Vagina (tissue), 2 donors: ENCODE data around the gene SFXN4. TPM values are rescaled to one million over a fixed set of nuclear protein-coding genes. Genes with fewer than 3 reads are reported as not detected.

Source experiments
- DNase-seq, 2 donors: peaks; one replicate each; pipeline ENCODE4 v3.0.0-alpha.2; 2017; ENCODE audit errors: extremely low spot score in 2 of 2
- H3K27ac ChIP-seq: fragments of 200-600 bp; sonication (generic); one replicate; pipeline ENCODE4 v1.5.1; 2019
- H3K27me3 ChIP-seq: fragments of 200-600 bp; sonication (generic); one replicate; pipeline ENCODE4 v1.5.1; 2019
- H3K36me3 ChIP-seq, 2 donors: fragments of 200-600 bp; sonication (generic); one replicate each; pipeline ENCODE4 v1.5.1; 2017 to 2019
- H3K4me1 ChIP-seq: fragments of 200-600 bp; sonication (generic); one replicate; pipeline ENCODE4 v1.5.1; 2019
- H3K4me3 ChIP-seq, 2 donors: fragments of 200-600 bp; sonication (generic); 1 replicate in 1 of 2; 2 replicates in 1 of 2; pipeline ENCODE4 v1.5.1; 2016 to 2019
- H3K9me3 ChIP-seq: fragments of 200-600 bp; sonication (generic); one replicate; pipeline ENCODE4 v1.5.1; 2019
- POLR2A ChIP-seq, 2 donors: fragments of 450-650 bp; IDR thresholded peaks; one replicate each; pipeline ENCODE4 v1.6.1; 2017; ENCODE audit warnings: antibody characterized with exemption in 2 of 2, mild to moderate bottlenecking in 2 of 2, moderate library complexity in 2 of 2
- POLR2AphosphoS5 ChIP-seq, 2 donors: sonication (generic); formaldehyde crosslinking; IDR thresholded peaks; one replicate each; pipeline ENCODE4 v1.9.0; 2017; ENCODE audit warnings: antibody characterized with exemption in 2 of 2, mild to moderate bottlenecking in 2 of 2, low read depth in 1 of 2; ENCODE audit not compliant: insufficient read depth in 1 of 2
- intact Hi-C: fragments of 100-400 bp; cut with DNase I; formaldehyde crosslinking; loops from one replicate; pipeline ENCODE4 v1.15.1; 2023
- total RNA-seq: library from RNA; depleted of rRNA; stranded (reverse); fragments of >200 nt; gene quantifications from one replicate; pipeline ENCODE4 v1.2.3, GENCODE V29; 2016
- TF ChIP-seq, protein P1 (sequence below), 3 experiments: fragments of 450-650 bp in 2 of 3; fragments of 200-600 bp in 1 of 3; sonication (generic) in 1 of 3; IDR thresholded peaks; one replicate each; pipeline ENCODE4 v1.5.1; 2017 to 2019; ENCODE audit warnings: antibody characterized with exemption in 3 of 3, mild to moderate bottlenecking in 2 of 3, moderate library complexity in 2 of 3

SFXN4 gene, protein sequence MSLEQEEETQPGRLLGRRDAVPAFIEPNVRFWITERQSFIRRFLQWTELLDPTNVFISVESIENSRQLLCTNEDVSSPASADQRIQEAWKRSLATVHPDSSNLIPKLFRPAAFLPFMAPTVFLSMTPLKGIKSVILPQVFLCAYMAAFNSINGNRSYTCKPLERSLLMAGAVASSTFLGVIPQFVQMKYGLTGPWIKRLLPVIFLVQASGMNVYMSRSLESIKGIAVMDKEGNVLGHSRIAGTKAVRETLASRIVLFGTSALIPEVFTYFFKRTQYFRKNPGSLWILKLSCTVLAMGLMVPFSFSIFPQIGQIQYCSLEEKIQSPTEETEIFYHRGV
- total RNA-seq, result 12.3 TPM

GRCh38 chr10:119165171-119166117, at the start of gene SFXN4:
Gene SFXN4, minus strand, starts transcription at chr10:119165714. Its CDS starts 67 bp downstream, at chr10:119165647.
- no peak for DNase-seq
- Histone ChIP-seq H3K4me1 (peaks cover 18% of the 10 kb centered on the region), H3K9me3 (no peaks in the 10 kb centered on the region), H3K4me3 (peak within 1 kb of the TSS; percentile 75 to 78), H3K27me3 (no peaks in the 10 kb centered on the region), H3K27ac (peak within 1 kb of the TSS; percentile 86), H3K36me3 (peaks cover 0 to 20% of the 10 kb centered on the region in 2 donors)
- TF ChIP-seq POLR2A (IDR thresholded peaks at IDR 0.05) (peak in 1 of 2 donors; percentile 70), POLR2AphosphoS5 (IDR thresholded peaks at IDR 0.05; ENCODE audit: insufficient read depth in 1 of 2, low read depth in 1 of 2) (peak in 1 of 2 donors; percentile 83)
- TF ChIP-seq, protein P1, sequence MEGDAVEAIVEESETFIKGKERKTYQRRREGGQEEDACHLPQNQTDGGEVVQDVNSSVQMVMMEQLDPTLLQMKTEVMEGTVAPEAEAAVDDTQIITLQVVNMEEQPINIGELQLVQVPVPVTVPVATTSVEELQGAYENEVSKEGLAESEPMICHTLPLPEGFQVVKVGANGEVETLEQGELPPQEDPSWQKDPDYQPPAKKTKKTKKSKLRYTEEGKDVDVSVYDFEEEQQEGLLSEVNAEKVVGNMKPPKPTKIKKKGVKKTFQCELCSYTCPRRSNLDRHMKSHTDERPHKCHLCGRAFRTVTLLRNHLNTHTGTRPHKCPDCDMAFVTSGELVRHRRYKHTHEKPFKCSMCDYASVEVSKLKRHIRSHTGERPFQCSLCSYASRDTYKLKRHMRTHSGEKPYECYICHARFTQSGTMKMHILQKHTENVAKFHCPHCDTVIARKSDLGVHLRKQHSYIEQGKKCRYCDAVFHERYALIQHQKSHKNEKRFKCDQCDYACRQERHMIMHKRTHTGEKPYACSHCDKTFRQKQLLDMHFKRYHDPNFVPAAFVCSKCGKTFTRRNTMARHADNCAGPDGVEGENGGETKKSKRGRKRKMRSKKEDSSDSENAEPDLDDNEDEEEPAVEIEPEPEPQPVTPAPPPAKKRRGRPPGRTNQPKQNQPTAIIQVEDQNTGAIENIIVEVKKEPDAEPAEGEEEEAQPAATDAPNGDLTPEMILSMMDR (IDR thresholded peaks at IDR 0.05), result no peak
- intact Hi-C loops, result no loop called here

DNA sequence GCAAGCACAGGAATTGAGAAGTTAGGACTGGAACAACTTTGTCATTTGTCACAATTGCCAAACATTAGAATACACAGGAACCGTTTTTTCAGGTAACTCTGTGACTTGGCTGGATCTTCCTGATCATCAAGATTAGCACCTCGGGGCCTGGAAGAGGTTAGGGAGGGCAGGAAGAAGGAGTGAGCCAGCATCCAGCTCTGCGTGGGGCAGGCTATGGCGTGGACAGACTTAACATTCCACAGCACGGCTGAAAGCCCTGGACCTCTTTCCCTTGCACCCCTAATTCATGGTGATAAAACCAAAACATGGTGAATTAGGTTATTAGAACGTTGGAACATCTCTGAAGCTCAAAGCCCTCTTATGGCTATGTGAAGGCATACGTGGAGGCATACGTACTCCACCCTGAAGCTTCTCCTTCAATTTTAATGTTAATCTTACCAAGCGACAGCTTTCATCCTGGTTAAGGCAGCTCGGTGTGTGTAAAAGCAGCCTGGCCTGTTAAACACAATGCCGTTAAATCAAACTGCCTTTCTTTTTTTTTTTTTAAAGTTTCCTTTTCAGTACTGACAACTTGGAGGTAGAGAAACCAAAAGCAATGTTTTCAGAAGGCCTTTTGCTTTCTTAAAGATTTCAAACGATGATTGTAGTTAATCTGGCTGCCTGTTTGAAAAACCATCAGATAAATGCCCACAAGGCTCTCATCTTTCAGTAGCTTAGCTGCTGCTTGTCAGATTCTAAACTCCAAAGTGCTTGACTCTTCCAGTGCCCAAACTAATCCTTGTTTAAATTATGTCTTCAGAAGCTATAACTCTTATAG, 46.3 kb upstream of the SFXN4 start:
- Histone ChIP-seq H3K4me3 (peak overlapping the region in 1 of 2 donors; percentile 21), H3K27ac (peak overlapping the region; percentile 96), H3K36me3 (no peaks in the 10 kb centered on the region), H3K9me3 (no peaks in the 10 kb centered on the region), H3K4me1 (peaks cover 58% of the 10 kb centered on the region), H3K27me3 (no peaks in the 10 kb centered on the region)
- intact Hi-C loops, result no loop called here
- TF ChIP-seq, protein P1 (IDR thresholded peaks at IDR 0.05), result no peak
- TF ChIP-seq POLR2A (IDR thresholded peaks at IDR 0.05) (no peak), POLR2AphosphoS5 (IDR thresholded peaks at IDR 0.05; ENCODE audit: insufficient read depth in 1 of 2, low read depth in 1 of 2) (no peak)
- DNase-seq, result no peak

DNA sequence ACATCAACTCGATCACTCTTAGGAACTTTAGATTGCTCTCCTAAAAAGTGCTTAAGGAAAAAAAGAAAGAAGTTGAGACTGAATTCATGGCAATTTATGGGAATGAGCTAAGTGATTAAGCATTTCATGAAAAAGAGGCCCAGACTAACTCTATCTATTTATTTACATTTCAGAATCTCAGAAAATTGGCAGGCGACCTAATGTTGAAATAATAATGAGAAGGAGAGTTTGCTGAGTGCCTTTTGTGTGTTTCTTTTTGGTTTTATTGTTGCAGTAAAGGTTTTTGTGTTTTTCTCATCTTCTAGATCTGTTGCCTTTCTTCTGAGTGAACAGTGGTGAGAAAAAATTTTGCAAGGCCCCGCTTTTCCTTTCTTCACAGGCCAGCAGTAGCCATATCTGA, 45.7 kb upstream of the SFXN4 start:
- Histone ChIP-seq H3K4me1 (peaks cover 63% of the 10 kb centered on the region), H3K4me3 (peak overlapping the region in 1 of 2 donors; percentile 21), H3K27me3 (no peaks in the 10 kb centered on the region), H3K27ac (peak overlapping the region; percentile 96), H3K36me3 (no peaks in the 10 kb centered on the region), H3K9me3 (no peaks in the 10 kb centered on the region)
- intact Hi-C loops, result no loop called here
- DNase-seq, result no peak
- TF ChIP-seq, protein P1 (IDR thresholded peaks at IDR 0.05), result no peak
- TF ChIP-seq POLR2AphosphoS5 (IDR thresholded peaks at IDR 0.05; ENCODE audit: insufficient read depth in 1 of 2, low read depth in 1 of 2) (no peak), POLR2A (IDR thresholded peaks at IDR 0.05) (no peak)

- no peak overlapping the region for H3K4me3 ChIP-seq
- intact Hi-C loops, result no loop called here
- H3K27me3 ChIP-seq, result no peaks in the 10 kb centered on the region
Observed at GRCh38 chr10:119210633-119211032, 45.1 kb upstream of the SFXN4 start.

More at GRCh38 chr10:119210633-119211032, 45.1 kb upstream of the SFXN4 start:
- H3K36me3 ChIP-seq, result no peaks in the 10 kb centered on the region
- no peaks in the 10 kb centered on the region for H3K9me3 ChIP-seq
- no peak for DNase-seq
- peaks cover 68% of the 10 kb centered on the region for H3K4me1 ChIP-seq
- TF ChIP-seq, protein P1 (IDR thresholded peaks at IDR 0.05), result no peak
- TF ChIP-seq POLR2A (IDR thresholded peaks at IDR 0.05) (no peak), POLR2AphosphoS5 (IDR thresholded peaks at IDR 0.05; ENCODE audit: insufficient read depth in 1 of 2, low read depth in 1 of 2) (no peak)
- H3K27ac ChIP-seq, result peak overlapping the region; percentile 96
